H9 (cell line): Measurements from ENCODE around the gene CASP6. TPM values are rescaled to one million over a fixed set of nuclear protein-coding genes. Genes with fewer than 3 reads are reported as not detected.

Source experiments
- DNase-seq: peaks from one replicate; pipeline ENCODE4 v3.0.0-alpha.2; 2017
- H2AFZ ChIP-seq: one replicate; pipeline ENCODE4 v1.6.1; 2013; ENCODE audit warnings: mild to moderate bottlenecking, low read length, control low read depth, moderate library complexity
- H2AK5ac ChIP-seq: 2 replicates; pipeline ENCODE4 v1.6.1; 2013; ENCODE audit warnings: low read length, control low read depth, mixed read lengths; ENCODE audit not compliant: insufficient read length
- H2BK120ac ChIP-seq: one replicate; pipeline ENCODE4 v1.6.1; 2013; ENCODE audit warnings: low read depth, mild to moderate bottlenecking, low read length, control low read depth, inconsistent platforms; ENCODE audit not compliant: poor library complexity, severe bottlenecking
- H2BK12ac ChIP-seq: 2 replicates; pipeline ENCODE4 v1.6.1; 2013; ENCODE audit warnings: low read length, control low read depth, mixed read lengths, low read depth; ENCODE audit not compliant: insufficient read length
- H2BK15ac ChIP-seq: 2 replicates; pipeline ENCODE4 v1.6.1; 2013; ENCODE audit warnings: low read depth, low read length, control low read depth
- H2BK20ac ChIP-seq: one replicate; pipeline ENCODE4 v1.6.1; 2013; ENCODE audit warnings: low read depth, mild to moderate bottlenecking, low read length, control low read depth, inconsistent platforms; ENCODE audit not compliant: poor library complexity, severe bottlenecking
- H2BK5ac ChIP-seq: 2 replicates; pipeline ENCODE4 v1.6.1; 2013; ENCODE audit warnings: low read length, control low read depth, mixed read lengths; ENCODE audit not compliant: insufficient read length
- H3K14ac ChIP-seq: 2 replicates; pipeline ENCODE4 v1.6.1; 2013; ENCODE audit warnings: low read length, control low read depth; ENCODE audit not compliant: insufficient read depth
- H3K18ac ChIP-seq: 2 replicates; pipeline ENCODE4 v1.6.1; 2013; ENCODE audit warnings: low read depth, mild to moderate bottlenecking, mixed read lengths, low read length, control low read depth; ENCODE audit not compliant: insufficient read length
- H3K23ac ChIP-seq: 2 replicates; pipeline ENCODE4 v1.6.1; 2013; ENCODE audit warnings: low read length, control low read depth, mixed read lengths, low read depth; ENCODE audit not compliant: insufficient read length
- H3K23me2 ChIP-seq: 2 replicates; pipeline ENCODE4 v1.6.1; 2013; ENCODE audit warnings: low read depth, mild to moderate bottlenecking, mixed read lengths, low read length, control low read depth; ENCODE audit not compliant: insufficient read length, poor library complexity, severe bottlenecking
- H3K27ac ChIP-seq: 2 replicates; pipeline ENCODE4 v1.5.1; 2013; ENCODE audit warnings: low read length, control low read depth, mixed read lengths, low read depth; ENCODE audit not compliant: insufficient read length
- H3K27me3 ChIP-seq: 2 replicates; pipeline ENCODE4 v1.6.1; 2013; ENCODE audit warnings: low read length, control low read depth, inconsistent platforms; ENCODE audit not compliant: insufficient read depth
- H3K4ac ChIP-seq: 2 replicates; pipeline ENCODE4 v1.6.1; 2013; ENCODE audit warnings: low read depth, mild to moderate bottlenecking, control low read depth, inconsistent platforms, low read length, moderate library complexity
- H3K4me1 ChIP-seq: 2 replicates; pipeline ENCODE4 v1.6.1; 2013; ENCODE audit warnings: low read length, control low read depth, inconsistent platforms; ENCODE audit not compliant: insufficient read depth
- H3K4me2 ChIP-seq: 2 replicates; pipeline ENCODE4 v1.6.1; 2013; ENCODE audit warnings: low read length, control low read depth, mixed read lengths; ENCODE audit not compliant: insufficient read length, insufficient read depth
- H3K56ac ChIP-seq: 2 replicates; pipeline ENCODE4 v1.6.1; 2013; ENCODE audit warnings: low read depth, mild to moderate bottlenecking, mixed read lengths, low read length, control low read depth; ENCODE audit not compliant: insufficient read length
- H3K79me1 ChIP-seq: 2 replicates; pipeline ENCODE4 v1.6.1; 2013; ENCODE audit warnings: low read depth, mild to moderate bottlenecking, moderate library complexity, low read length, control low read depth, inconsistent platforms; ENCODE audit not compliant: insufficient read depth, poor library complexity, severe bottlenecking
- H3K79me2 ChIP-seq: 2 replicates; pipeline ENCODE4 v1.6.1; 2013; ENCODE audit warnings: low read length, control low read depth, inconsistent platforms; ENCODE audit not compliant: insufficient read depth
- H3K9ac ChIP-seq: 2 replicates; pipeline ENCODE4 v1.6.1; 2013; ENCODE audit warnings: low read length, control low read depth, mixed read lengths; ENCODE audit not compliant: insufficient read length; ENCODE audit errors: extremely low read depth
- H3K9me3 ChIP-seq: one replicate; pipeline ENCODE4 v1.6.1; 2013; ENCODE audit warnings: low read depth, low read length, inconsistent platforms; ENCODE audit not compliant: control insufficient read depth
- H3T11ph ChIP-seq: one replicate; pipeline ENCODE4 v1.6.1; 2013; ENCODE audit warnings: mild to moderate bottlenecking, low read length, control low read depth, inconsistent platforms
- H4K20me1 ChIP-seq: one replicate; pipeline ENCODE4 v1.6.1; 2013; ENCODE audit not compliant: control insufficient read depth, insufficient read length, insufficient read depth
- H4K5ac ChIP-seq: 2 replicates; pipeline ENCODE4 v1.6.1; 2013; ENCODE audit warnings: low read depth, mild to moderate bottlenecking, mixed read lengths, low read length, control low read depth; ENCODE audit not compliant: insufficient read length
- H4K8ac ChIP-seq: replicated peaks from 2 replicates; pipeline ENCODE4 v1.6.1; 2013; ENCODE audit warnings: low read length, control low read depth, mixed read lengths, low read depth; ENCODE audit not compliant: insufficient read length
- H4K91ac ChIP-seq: 2 replicates; pipeline ENCODE4 v1.6.1; 2013; ENCODE audit warnings: low read depth, mild to moderate bottlenecking, moderate library complexity, mixed read lengths, low read length, control low read depth; ENCODE audit not compliant: insufficient read length
- H3K27ac Mint-ChIP-seq, 3 experiments: 2 replicates in 2 of 3; 3 replicates in 1 of 3; pipeline ENCODE4 v1.8.0; 2020 to 2021; ENCODE audit warnings: mixed read lengths in 3 of 3, mild to moderate bottlenecking in 1 of 3, moderate library complexity in 1 of 3
- H3K27me3 Mint-ChIP-seq: 2 replicates; pipeline ENCODE4 v1.8.0; 2021; ENCODE audit warnings: low read depth, mild to moderate bottlenecking, moderate library complexity, mixed read lengths
- H3K36me3 Mint-ChIP-seq, 3 experiments: 2 replicates in 2 of 3; 3 replicates in 1 of 3; pipeline ENCODE4 v1.8.0; 2020 to 2021; ENCODE audit warnings: low read depth in 3 of 3, mixed read lengths in 3 of 3; ENCODE audit not compliant: insufficient read depth in 1 of 3
- H3K4me1 Mint-ChIP-seq, 2 experiments: 2 replicates each; pipeline ENCODE4 v1.8.0; 2020; ENCODE audit warnings: mixed read lengths in 2 of 2
- H3K4me3 Mint-ChIP-seq, 2 experiments: 2 replicates in 1 of 2; 3 replicates in 1 of 2; pipeline ENCODE4 v1.8.0; 2020 to 2021; ENCODE audit warnings: mild to moderate bottlenecking in 2 of 2, mixed read lengths in 2 of 2, moderate library complexity in 1 of 2
- H3K9me3 Mint-ChIP-seq, 2 experiments: 2 replicates in 1 of 2; 3 replicates in 1 of 2; pipeline ENCODE4 v1.8.0; 2020; ENCODE audit warnings: mild to moderate bottlenecking in 2 of 2, mixed read lengths in 2 of 2, moderate library complexity in 1 of 2
- WGBS: extraction: QIAGEN DNeasy Blood & Tissue Kit; methylation state at CpG from one replicate; pipeline ENCODE4 v1.1.7; 2013; ENCODE audit warnings: missing lambda C conversion rate, low lambda C conversion rate, mixed read lengths; ENCODE audit not compliant: insufficient read length; ENCODE audit errors: extremely low coverage; 5-methylcytosine and 5-hydroxymethylcytosine counted together
- total RNA-seq: library from RNA; stranded (reverse); gene quantifications from 2 replicates; pipeline ENCODE4 v1.2.1, GENCODE V29; 2021
- TF ChIP-seq, protein P1 (sequence below): fragments of 200-600 bp; sonication (generic); conservative IDR thresholded peaks from 3 replicates; pipeline ENCODE4 v1.8.0; 2021; ENCODE audit warnings: antibody characterized with exemption, mild to moderate bottlenecking

CASP6 gene
- total RNA-seq, 1 experiment from 2014 or later, result 25.2 TPM

DNA sequence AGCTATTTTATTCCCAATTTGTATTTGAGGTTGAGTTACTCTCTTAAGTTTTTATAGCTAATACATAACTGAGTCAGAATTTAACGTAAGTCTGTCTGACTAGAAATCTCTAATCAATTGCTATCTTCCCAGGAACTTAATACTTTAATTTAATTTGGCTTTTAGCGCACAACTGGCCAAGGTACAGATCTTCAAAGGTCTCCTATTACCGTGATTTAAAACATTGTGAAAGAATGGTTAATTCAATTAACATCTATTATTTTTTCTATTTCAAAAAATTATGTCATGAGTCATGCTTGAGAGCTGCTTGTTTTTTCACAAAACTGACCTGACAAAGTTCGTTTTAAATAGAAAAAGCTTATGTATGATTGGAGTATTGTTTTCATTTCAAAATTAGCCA is 48.6 kb upstream of the CASP6 start:
- Histone ChIP-seq H3K27ac (no peak overlapping the region), H3K23me2 (no peaks in the 10 kb centered on the region), H3T11ph (no peak overlapping the region), H4K5ac (no peak overlapping the region), H3K4me1 (no peaks in the 10 kb centered on the region), H3K23ac (no peak overlapping the region), H3K79me1 (no peaks in the 10 kb centered on the region), H2BK5ac (no peak overlapping the region), H2BK120ac (no peak overlapping the region), H3K79me2 (no peaks in the 10 kb centered on the region), H3K27me3 (no peaks in the 10 kb centered on the region), H2BK15ac (no peak overlapping the region), H3K18ac (no peak overlapping the region), H3K4me2 (no peak overlapping the region), H2AFZ (no peak overlapping the region), H2BK12ac (no peak overlapping the region), H3K4ac (no peak overlapping the region), H3K9me3 (no peaks in the 10 kb centered on the region), H2BK20ac (no peak overlapping the region), H4K20me1 (no peaks in the 10 kb centered on the region), H2AK5ac (no peak overlapping the region), H3K56ac (no peak overlapping the region), H3K9ac (no peak overlapping the region), H3K14ac (no peak overlapping the region), H4K91ac (no peak overlapping the region), H4K8ac (no peak overlapping the region)
- peaks cover 4 to 7% of the 10 kb centered on the region in 2 experiments; a peak in 2 of 4 replicates for H3K4me1 Mint-ChIP-seq
- WGBS, result no CpG with 5 or more reads among the region's 4 CpGs
- no peak for DNase-seq
- no peaks in the 10 kb centered on the region for H3K36me3 Mint-ChIP-seq
- no peak overlapping the region for H3K4me3 Mint-ChIP-seq
- no peaks in the 10 kb centered on the region for H3K9me3 Mint-ChIP-seq
- no peak overlapping the region for H3K27ac Mint-ChIP-seq
- no peaks in the 10 kb centered on the region; the same call in 1 of the 2 replicates for H3K27me3 Mint-ChIP-seq
- TF ChIP-seq, protein P1, sequence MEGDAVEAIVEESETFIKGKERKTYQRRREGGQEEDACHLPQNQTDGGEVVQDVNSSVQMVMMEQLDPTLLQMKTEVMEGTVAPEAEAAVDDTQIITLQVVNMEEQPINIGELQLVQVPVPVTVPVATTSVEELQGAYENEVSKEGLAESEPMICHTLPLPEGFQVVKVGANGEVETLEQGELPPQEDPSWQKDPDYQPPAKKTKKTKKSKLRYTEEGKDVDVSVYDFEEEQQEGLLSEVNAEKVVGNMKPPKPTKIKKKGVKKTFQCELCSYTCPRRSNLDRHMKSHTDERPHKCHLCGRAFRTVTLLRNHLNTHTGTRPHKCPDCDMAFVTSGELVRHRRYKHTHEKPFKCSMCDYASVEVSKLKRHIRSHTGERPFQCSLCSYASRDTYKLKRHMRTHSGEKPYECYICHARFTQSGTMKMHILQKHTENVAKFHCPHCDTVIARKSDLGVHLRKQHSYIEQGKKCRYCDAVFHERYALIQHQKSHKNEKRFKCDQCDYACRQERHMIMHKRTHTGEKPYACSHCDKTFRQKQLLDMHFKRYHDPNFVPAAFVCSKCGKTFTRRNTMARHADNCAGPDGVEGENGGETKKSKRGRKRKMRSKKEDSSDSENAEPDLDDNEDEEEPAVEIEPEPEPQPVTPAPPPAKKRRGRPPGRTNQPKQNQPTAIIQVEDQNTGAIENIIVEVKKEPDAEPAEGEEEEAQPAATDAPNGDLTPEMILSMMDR, result no peak
